ENCODE measurements around the gene LAMTOR5. TPM values are rescaled to one million over a fixed set of nuclear protein-coding genes. Genes with fewer than 3 reads are reported as not detected.
"Not testable (repeated sequence)": the region's sequence is repeated elsewhere in the genome, so short reads cannot be mapped to it uniquely, and the experiment has no call there.

The LAMTOR5 gene
- total RNA-seq, 2 donors from 2014 or later: 130 to 146 TPM

DNA sequence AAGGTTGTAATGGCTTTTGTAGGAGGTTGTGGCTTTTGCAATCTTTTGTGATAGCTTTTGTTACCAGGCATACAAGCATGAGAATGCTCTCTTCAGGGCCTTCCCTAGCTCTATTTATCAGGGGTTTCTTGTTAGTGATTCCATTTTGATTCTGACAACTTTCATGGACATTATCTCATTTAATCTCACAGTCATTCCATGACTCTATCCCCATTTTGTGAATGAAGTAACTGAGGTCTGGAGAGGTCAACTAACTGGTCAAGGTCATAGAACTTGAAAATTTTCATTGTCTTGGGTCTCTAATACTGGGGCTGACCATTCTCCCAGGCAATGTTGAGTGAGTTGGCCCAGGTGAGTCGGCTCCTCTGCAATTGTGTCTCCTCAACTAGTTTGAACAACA, 11.2 kb upstream of the LAMTOR5 start:
- Histone ChIP-seq H3K9me3 (no peaks in the 10 kb centered on the region), H3K27me3 (no peaks in the 10 kb centered on the region), H3K4me1 (no peaks in the 10 kb centered on the region), H3K9ac (ENCODE audit: low read depth in 2 of 2, low read length in 2 of 2) (no peak overlapping the region), H3K4me3 (no peak overlapping the region), H3K27ac (no peak overlapping the region), H3K36me3 (no peaks in the 10 kb centered on the region)
- TF ChIP-seq, protein P1, sequence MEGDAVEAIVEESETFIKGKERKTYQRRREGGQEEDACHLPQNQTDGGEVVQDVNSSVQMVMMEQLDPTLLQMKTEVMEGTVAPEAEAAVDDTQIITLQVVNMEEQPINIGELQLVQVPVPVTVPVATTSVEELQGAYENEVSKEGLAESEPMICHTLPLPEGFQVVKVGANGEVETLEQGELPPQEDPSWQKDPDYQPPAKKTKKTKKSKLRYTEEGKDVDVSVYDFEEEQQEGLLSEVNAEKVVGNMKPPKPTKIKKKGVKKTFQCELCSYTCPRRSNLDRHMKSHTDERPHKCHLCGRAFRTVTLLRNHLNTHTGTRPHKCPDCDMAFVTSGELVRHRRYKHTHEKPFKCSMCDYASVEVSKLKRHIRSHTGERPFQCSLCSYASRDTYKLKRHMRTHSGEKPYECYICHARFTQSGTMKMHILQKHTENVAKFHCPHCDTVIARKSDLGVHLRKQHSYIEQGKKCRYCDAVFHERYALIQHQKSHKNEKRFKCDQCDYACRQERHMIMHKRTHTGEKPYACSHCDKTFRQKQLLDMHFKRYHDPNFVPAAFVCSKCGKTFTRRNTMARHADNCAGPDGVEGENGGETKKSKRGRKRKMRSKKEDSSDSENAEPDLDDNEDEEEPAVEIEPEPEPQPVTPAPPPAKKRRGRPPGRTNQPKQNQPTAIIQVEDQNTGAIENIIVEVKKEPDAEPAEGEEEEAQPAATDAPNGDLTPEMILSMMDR (IDR thresholded peaks at IDR 0.05): no peak
- intact Hi-C loops (cut with DNase I): loop anchor here (5.0 kb wide), 1 partner anchor 216 kb away; no protein-coding TSS in a partner anchor
- no peak for DNase-seq

- not testable (repeated sequence) for H3K27ac ChIP-seq; H3K9me3 ChIP-seq; DNase-seq; H3K9ac ChIP-seq (ENCODE audit: low read depth in 2 of 2, low read length in 2 of 2); H3K27me3 ChIP-seq; H3K36me3 ChIP-seq; H3K4me1 ChIP-seq; H3K4me3 ChIP-seq
- intact Hi-C loops (cut with DNase I): loop anchor here (5.0 kb wide), 1 partner anchor 44 kb away; no protein-coding TSS in a partner anchor
Observed at GRCh38 chr1:110413045-110413444, 5.6 kb upstream of the LAMTOR5 start.

GRCh38 chr1:110412576-110412975, 5.1 kb upstream of the LAMTOR5 start:
- H3K36me3 ChIP-seq: no peaks in the 10 kb centered on the region
- intact Hi-C loops (cut with DNase I): loop anchor here (5.0 kb wide), 1 partner anchor 45 kb away; no protein-coding TSS in a partner anchor
- peak; percentile 68 for DNase-seq
- H3K27ac ChIP-seq: no peak overlapping the region
- H3K4me1 ChIP-seq: no peaks in the 10 kb centered on the region
- H3K4me3 ChIP-seq: no peak overlapping the region
- TF ChIP-seq, protein P1 (IDR thresholded peaks at IDR 0.05): peak; percentile 60
- H3K27me3 ChIP-seq: no peaks in the 10 kb centered on the region
- no peak overlapping the region for H3K9ac ChIP-seq (ENCODE audit: low read depth in 2 of 2, low read length in 2 of 2)
- no peaks in the 10 kb centered on the region for H3K9me3 ChIP-seq

DNA sequence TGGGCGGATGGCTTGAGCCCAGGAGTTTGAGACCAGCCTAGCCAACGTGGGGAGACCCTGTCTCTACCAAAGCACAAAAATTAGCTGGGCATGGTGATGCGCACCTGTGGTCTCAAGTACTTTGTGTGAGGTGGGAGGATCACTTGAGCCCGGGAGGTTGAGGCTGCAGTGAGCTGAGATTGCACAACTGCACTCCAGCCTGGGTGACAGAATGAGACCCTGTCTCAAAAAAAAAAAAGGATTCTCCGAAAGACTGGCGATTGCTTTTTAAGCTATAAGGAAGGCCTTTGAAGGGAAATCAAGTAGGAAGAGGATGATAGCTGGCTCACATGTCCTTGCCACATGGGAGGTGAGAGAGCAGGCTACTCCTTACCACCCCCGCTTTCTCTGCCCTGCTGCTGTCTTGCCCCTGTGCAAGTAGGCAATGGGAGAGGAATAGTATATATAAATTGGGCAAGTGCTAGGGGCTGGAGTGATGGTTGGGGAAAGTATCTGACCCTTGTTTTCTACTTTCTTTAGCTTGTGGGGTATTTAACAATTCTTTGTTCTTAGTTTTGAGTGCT, 3.8 kb upstream of the LAMTOR5 start:
- intact Hi-C loops (cut with DNase I): loop anchor here (5.0 kb wide), 1 partner anchor 46 kb away; no protein-coding TSS in a partner anchor
- H3K27me3 ChIP-seq: no peaks in the 10 kb centered on the region
- TF ChIP-seq, protein P1 (IDR thresholded peaks at IDR 0.05): no peak

GRCh38 chr1:110409316-110409715, 1.8 kb upstream of the LAMTOR5 start:
- Histone ChIP-seq H3K9ac (ENCODE audit: low read depth in 2 of 2, low read length in 2 of 2) (no peak overlapping the region), H3K36me3 (peaks cover 2% of the 10 kb centered on the region), H3K9me3 (no peaks in the 10 kb centered on the region), H3K27me3 (no peaks in the 10 kb centered on the region), H3K27ac (no peak overlapping the region), H3K4me1 (peaks cover 6% of the 10 kb centered on the region), H3K4me3 (no peak overlapping the region)
- TF ChIP-seq, protein P1 (IDR thresholded peaks at IDR 0.05): no peak
- intact Hi-C loops (cut with DNase I): loop anchor here (5.0 kb wide), 1 partner anchor 67 kb away; no protein-coding TSS in a partner anchor
- DNase-seq: no peak

More for the DNA sequence above, 3.8 kb upstream of the LAMTOR5 start:
- no peaks in the 10 kb centered on the region for H3K36me3 ChIP-seq
- H3K4me1 ChIP-seq: peaks cover 2% of the 10 kb centered on the region
- no peak overlapping the region for H3K4me3 ChIP-seq
- H3K9ac ChIP-seq (ENCODE audit: low read depth in 2 of 2, low read length in 2 of 2): no peak overlapping the region
- no peak for DNase-seq
- no peaks in the 10 kb centered on the region for H3K9me3 ChIP-seq
- no peak overlapping the region for H3K27ac ChIP-seq

- intact Hi-C loops (cut with DNase I): loop anchor here (5.0 kb wide), 1 partner anchor 66 kb away; no protein-coding TSS in a partner anchor
- DNase-seq: no peak
- H3K4me1 ChIP-seq: peaks cover 6% of the 10 kb centered on the region
- TF ChIP-seq, protein P1 (IDR thresholded peaks at IDR 0.05): no peak
- H3K9ac ChIP-seq (ENCODE audit: low read depth in 2 of 2, low read length in 2 of 2): peak overlapping the region in 1 of 2 donors; percentile 99
- H3K27me3 ChIP-seq: no peaks in the 10 kb centered on the region
- H3K36me3 ChIP-seq: peaks cover 10% of the 10 kb centered on the region
- no peaks in the 10 kb centered on the region for H3K9me3 ChIP-seq
- no peak overlapping the region for H3K4me3 ChIP-seq
- H3K27ac ChIP-seq: no peak overlapping the region
Observed at GRCh38 chr1:110408488-110408887, 994 bp upstream of the LAMTOR5 start.

DNA sequence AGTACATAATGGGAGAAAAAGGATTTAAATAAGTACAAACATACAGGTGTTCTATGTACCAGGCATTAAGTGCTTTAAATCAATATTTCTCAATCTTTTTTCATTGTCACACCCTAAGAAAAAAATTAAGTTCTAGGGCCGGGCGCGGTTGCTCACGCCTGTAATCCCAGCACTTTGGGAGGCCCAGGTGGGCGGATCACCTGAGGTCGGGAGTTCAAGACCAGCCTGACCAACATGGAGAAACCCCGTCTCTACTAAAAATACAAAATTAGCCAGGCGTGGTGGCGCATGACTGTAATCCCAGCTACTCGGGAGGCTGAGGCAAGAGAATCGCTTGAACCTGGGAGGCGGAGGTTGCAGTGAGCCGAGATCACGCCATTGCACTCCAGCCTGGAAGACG, 1.1 kb downstream of the LAMTOR5 start:
- DNase-seq, H3K9me3 ChIP-seq, H3K4me1 ChIP-seq, H3K27me3 ChIP-seq, H3K27ac ChIP-seq: not testable (repeated sequence)
- Histone ChIP-seq H3K4me3 (peak overlapping the region; percentile 87), H3K9ac (ENCODE audit: low read depth in 2 of 2, low read length in 2 of 2) (peak overlapping the region; percentile 97 to 99), H3K36me3 (peaks cover 15% of the 10 kb centered on the region)
- intact Hi-C loops (cut with DNase I): loop anchor here (5.0 kb wide), 1 partner anchor 64 kb away; no protein-coding TSS in a partner anchor
